ENCODE results near the gene PLXND1.

PLXND1 gene

DNA sequence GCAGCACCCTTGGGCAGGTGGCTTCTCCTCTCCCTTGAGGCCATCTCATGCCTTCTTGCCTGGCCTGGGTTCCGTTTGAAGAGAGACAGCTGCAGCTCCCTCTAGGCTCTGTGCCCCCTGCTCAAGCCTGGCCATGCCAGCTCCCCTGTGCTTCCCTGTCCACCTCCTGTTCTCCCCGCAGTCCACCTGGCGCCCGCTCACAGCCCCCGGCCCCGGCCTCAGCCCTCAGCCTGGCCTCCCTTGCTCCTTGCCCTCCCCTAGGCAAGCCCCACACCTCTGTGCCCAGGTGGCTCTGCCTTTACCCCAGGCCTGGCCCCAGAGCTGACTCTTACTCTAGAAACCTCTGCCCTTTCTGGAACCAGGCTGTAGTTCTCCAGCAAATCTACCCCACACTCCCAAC is 91.9 kb downstream of the PLXND1 start:
- H3K27ac ChIP-seq: no peak overlapping the region
- TF ChIP-seq, protein P1, sequence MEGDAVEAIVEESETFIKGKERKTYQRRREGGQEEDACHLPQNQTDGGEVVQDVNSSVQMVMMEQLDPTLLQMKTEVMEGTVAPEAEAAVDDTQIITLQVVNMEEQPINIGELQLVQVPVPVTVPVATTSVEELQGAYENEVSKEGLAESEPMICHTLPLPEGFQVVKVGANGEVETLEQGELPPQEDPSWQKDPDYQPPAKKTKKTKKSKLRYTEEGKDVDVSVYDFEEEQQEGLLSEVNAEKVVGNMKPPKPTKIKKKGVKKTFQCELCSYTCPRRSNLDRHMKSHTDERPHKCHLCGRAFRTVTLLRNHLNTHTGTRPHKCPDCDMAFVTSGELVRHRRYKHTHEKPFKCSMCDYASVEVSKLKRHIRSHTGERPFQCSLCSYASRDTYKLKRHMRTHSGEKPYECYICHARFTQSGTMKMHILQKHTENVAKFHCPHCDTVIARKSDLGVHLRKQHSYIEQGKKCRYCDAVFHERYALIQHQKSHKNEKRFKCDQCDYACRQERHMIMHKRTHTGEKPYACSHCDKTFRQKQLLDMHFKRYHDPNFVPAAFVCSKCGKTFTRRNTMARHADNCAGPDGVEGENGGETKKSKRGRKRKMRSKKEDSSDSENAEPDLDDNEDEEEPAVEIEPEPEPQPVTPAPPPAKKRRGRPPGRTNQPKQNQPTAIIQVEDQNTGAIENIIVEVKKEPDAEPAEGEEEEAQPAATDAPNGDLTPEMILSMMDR (conservative IDR thresholded peaks at IDR 0.05): no peak

DNA sequence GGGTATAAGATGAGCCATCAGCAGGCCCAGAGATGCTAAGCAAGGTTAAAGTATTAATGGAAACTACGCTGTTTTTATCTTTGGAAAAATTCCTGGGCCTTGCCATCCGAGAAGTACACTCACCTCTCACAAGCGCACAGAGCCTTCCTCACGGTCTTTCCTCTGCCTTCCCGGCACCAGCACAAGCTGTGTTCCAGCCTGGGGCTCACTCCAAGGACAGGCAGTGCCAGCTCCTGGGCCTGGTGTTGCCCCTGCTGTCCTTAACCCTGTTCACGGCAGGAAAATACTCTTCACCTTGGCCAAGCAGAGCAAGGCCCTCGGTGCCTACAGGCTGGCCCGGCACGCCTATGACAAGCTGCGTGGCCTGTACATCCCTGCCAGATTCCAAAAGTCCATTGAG is 92.4 kb downstream of the PLXND1 start:
- TF ChIP-seq, protein P1 (conservative IDR thresholded peaks at IDR 0.05): no peak
- no peak overlapping the region for H3K27ac ChIP-seq

DNA sequence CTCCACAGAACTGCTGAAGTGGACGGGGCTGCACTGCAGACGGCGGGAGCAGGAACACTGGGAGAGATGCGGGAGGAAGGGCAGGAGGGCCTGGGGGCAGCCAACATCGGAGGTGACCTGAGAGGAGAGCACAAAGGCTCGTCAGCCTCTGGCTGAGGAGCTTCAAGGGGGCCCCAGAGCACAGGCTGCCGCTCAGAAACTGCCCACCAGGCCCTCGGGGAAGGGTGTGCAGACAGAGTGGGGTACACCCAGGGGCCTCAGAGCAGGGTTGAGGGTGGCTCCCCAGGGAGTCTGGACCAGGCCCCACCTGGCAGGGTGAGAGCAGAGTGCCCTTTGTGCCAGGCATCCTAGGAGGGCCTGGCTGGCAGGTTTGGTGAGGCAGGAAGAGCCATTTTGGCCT is 92.8 kb downstream of the PLXND1 start:
- no peak overlapping the region for H3K27ac ChIP-seq
- TF ChIP-seq, protein P1 (conservative IDR thresholded peaks at IDR 0.05): no peak

DNA sequence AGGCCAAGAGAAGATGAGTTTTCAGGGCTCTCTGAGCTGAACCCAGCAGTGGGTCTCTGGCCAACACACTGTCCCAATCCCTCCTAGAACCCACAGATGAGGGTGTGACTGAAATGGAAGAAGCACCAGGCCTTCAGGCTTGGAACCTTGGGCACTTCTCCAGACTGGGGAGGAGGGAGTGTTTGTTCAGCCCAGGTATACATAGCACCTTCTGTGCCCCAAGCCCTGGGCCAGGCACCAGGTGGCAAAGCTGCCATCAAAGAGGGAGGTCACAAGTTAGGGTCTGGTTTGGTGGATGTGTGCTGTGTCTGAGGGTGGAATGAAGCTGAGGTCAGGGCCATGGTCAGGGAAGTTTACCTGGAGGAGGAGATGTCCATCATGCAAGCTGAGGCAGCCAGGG is 93.9 kb downstream of the PLXND1 start:
- no peak overlapping the region for H3K27ac ChIP-seq
- TF ChIP-seq, protein P1 (conservative IDR thresholded peaks at IDR 0.05): no peak

DNA sequence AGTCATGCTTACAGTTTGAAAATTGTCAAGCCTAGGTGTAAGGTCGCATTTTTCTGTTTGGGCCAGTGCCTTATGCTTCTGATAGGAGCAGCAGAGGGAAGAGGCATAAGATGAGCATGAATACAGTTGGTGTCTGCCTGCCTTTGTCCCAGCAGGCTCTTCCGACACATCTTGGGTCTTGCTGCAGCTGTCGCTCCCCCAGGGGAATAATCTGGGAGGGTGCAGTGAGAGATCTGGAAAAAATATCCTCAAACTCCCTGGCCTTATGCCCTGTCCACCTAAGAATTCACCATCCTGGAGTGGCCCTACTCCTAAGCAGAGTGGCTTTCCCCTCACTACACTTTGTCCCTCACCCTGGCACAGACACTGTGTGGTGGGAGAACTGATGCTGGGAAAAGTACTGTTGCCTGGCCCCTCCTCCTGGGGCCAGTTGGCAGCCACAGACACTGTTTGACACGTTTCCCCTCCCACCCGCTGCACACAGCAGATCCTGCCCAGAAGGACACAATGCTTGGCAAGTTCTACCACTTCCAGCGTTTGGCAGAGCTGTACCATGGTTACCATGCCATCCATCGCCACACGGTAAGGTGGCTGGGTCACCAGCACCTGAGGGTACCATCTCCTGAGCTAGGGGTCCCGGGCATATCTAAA is 99.2 kb downstream of the PLXND1 start:
- H3K27ac ChIP-seq: peak overlapping the region; percentile 23
- TF ChIP-seq, protein P1 (conservative IDR thresholded peaks at IDR 0.05): no peak

DNA sequence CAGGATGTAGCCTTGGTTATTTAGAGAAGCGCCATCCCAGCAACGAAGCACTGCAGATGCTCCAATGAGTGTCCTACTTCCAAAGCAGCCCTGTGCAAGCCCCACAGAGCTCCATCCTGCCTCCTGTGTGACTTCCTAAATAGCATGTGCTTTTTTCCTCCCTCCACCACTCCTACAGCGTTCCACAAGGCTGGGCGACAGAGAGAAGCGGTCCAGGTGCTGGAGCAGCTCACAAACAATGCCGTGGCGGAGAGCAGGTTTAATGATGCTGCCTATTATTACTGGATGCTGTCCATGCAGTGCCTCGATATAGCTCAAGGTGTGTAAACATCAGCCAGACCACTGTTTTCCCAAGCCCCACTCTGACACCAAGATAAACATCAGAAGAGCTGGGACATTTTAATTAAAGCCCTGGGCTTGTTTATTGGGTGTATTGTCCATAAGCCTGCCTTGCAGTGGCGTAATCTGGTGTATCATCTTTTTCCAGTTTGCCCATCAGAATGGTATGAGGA is 100.2 kb downstream of the PLXND1 start:
- peak overlapping the region; percentile 23 for H3K27ac ChIP-seq
- TF ChIP-seq, protein P1 (conservative IDR thresholded peaks at IDR 0.05): no peak

DNA sequence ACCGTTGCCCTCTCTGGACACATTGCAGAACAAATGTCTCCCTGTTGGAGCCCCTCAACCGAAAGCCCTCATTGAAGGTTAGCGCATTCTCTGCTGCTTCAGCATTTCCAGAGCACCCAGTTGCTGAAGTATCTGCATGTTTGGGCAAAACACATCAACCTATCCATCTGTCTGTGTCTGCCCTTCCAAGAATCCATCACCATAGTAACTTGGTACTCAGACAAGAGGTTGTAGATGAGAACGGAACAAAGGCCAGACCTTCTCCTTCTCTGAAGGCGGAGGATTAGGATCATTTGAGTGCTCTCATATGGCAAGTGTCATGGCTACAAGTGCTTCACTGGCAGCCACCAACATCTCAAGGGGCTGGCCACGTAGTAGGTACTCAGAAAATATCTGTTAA is 101.1 kb downstream of the PLXND1 start:
- no peak overlapping the region for H3K27ac ChIP-seq
- TF ChIP-seq, protein P1 (conservative IDR thresholded peaks at IDR 0.05): no peak

All from VCaP (cell line).